Retinal pigment epithelial cell (primary cell): ENCODE data around the gene ARFGAP3.

Experiments
- DNase-seq: peaks from one replicate; pipeline ENCODE4 v3.0.0-alpha.2; 2010; ENCODE audit warnings: low read depth
- H3K4me3 ChIP-seq: 2 replicates; pipeline ENCODE4 v1.5.1; 2011; ENCODE audit warnings: mild to moderate bottlenecking, low read length, control low read depth, moderate library complexity
- TF ChIP-seq, protein P1 (sequence below): conservative IDR thresholded peaks from 2 replicates; pipeline ENCODE4 v1.5.1; 2011; ENCODE audit warnings: low read depth, low read length, control low read depth, inconsistent platforms

ARFGAP3 gene

DNA sequence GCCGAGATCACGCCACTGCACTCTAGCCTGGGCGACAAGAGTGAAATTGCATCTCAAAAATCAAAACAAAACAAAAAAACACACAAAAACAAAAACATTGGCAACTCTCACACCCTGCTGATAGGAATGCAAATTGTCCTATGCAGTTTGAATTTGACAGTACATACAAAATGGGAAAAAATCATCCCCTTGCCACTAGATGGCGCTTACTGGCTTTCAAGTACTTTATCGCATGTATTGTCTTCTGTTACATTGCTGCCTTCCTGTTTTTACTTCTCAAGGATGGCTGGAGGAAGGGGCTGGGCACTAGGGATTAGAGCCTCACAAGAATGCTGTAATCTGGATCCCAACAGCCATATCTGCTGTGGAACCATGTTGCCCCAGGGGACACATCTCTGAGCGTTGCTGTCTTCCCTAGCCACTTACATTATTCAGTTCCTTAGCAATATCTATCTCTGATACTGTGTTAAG lies 77.0 kb downstream of the ARFGAP3 start:
- peak; percentile 84 for DNase-seq
- no peak overlapping the region for H3K4me3 ChIP-seq
- TF ChIP-seq, protein P1, sequence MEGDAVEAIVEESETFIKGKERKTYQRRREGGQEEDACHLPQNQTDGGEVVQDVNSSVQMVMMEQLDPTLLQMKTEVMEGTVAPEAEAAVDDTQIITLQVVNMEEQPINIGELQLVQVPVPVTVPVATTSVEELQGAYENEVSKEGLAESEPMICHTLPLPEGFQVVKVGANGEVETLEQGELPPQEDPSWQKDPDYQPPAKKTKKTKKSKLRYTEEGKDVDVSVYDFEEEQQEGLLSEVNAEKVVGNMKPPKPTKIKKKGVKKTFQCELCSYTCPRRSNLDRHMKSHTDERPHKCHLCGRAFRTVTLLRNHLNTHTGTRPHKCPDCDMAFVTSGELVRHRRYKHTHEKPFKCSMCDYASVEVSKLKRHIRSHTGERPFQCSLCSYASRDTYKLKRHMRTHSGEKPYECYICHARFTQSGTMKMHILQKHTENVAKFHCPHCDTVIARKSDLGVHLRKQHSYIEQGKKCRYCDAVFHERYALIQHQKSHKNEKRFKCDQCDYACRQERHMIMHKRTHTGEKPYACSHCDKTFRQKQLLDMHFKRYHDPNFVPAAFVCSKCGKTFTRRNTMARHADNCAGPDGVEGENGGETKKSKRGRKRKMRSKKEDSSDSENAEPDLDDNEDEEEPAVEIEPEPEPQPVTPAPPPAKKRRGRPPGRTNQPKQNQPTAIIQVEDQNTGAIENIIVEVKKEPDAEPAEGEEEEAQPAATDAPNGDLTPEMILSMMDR = peak; percentile 87

DNA sequence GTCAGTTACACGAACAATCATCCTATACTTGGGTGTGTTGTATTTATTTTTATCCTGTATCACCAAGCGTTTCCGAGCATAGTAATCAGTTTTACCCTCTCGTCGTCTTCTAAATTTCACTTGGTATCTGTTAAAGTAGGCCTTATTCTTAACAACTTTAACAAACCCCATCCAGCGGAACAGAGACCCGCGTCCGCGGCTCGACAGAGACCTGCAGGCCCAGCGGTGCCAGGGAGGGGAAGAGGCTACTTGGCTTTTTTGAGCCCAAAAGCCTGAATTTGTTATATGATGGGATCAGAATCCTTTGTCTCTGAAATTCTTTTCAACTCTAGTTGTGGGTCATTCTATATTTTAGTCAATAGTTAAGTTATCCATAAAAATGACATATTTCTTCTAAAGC lies 79.9 kb downstream of the ARFGAP3 start:
- TF ChIP-seq, protein P1 = no peak
- no peak overlapping the region for H3K4me3 ChIP-seq
- no peak for DNase-seq

DNA sequence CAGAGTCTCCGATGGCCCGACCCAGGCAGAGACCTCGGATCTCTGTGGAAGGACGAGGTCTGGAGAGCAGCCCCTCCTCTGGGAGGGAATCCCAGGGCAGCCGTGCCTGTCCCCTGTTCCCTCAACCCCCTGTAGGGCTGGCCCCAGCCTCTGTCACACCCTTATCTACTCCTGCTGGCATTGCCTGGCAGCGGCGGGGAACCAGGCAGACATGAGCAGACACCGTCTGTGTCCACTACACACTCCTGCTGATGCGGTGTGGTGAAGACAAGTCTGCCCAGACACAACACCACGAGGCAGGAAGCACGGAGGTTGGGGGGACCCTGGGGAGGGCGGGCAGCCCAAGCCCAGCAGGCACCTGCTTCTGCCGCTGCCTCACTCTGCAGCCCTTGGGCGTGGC lies 83.9 kb downstream of the ARFGAP3 start:
- no peak overlapping the region for H3K4me3 ChIP-seq
- DNase-seq = no peak
- TF ChIP-seq, protein P1 = no peak

DNA sequence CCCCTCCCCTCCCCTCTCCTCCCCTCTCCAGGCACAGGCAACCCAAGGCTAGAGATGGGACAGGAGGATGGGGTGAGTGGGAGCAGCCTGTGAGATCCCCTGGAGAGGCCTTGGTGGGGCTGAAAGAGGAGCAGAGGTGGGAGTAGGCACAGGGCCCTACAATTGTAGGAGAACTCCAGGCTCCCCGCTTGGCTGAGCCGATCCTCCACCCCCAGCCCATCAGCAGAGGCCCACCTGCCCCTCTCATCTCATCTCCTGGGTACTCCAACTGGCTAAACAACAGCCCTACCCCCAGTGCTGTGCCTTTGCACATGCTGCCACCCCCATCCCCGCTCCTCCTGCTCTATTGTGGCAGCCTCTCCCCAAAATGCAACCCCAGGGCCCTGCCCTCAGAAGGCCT lies 84.4 kb downstream of the ARFGAP3 start:
- DNase-seq = no peak
- H3K4me3 ChIP-seq = no peak overlapping the region
- TF ChIP-seq, protein P1 = no peak

DNA sequence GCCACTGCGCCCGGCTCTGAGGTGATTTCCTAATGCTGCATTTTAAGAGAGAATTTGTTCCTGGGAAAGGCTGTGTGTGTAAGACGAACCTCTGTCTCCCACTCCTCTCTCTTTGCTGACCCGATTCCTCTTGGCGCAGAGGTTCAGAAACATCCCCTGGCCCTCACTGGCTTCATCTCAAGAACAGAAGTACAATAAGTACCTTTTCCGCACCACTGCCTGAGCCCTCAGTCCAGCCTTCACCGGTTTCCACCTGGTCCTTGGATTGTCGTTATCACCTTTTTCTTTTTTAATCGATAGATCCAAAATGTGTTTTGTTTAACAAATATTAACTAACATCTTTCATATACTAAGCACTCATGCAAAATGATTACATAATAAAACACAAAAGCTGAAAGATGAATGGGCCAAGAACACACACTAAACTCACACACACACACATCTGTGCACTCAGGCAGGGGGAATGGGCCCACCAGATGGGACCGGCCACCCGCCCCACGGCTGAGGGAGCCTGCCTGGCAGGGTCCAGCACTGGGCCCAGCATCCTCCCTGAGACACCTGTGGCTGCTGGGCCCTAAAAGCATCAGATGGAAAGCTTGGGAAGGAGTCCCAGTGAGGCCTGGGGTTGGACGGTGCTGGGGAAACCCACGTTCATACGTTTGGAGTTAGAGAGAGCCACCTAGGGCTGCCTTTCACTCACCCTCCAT lies 86.0 kb downstream of the ARFGAP3 start:
- TF ChIP-seq, protein P1 = no peak
- DNase-seq = no peak
- no peak overlapping the region for H3K4me3 ChIP-seq

DNA sequence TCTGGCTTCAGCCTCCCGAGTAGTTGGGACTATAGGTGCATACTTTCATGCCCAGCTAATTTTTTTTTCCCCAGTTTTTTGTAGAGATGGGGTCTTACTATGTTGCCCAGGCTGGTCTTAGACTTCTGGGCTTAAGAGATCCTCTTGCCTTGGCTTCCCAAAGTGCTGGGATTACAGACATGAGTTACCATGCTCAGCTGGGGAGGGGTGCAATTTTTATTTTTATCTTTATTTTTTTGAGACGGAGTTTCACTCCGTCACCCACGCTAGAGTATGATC lies 86.7 kb downstream of the ARFGAP3 start:
- DNase-seq = no peak

More for the DNA sequence above, 86.7 kb downstream of the ARFGAP3 start:
- no peak overlapping the region for H3K4me3 ChIP-seq
- TF ChIP-seq, protein P1 = no peak
